Measurements from ENCODE around the gene THAP6.
A peak's percentile ranks its signal among the peaks of the same experiment; 100 is the strongest.
"Not testable (repeated sequence)": the region's sequence is repeated elsewhere in the genome, so short reads cannot be mapped to it uniquely, and the experiment has no call there.

Gene THAP6

GRCh38 chr4:75527482-75527881, 13.2 kb downstream of the THAP6 start:
- DNase-seq, result no peak

- no peak for DNase-seq
These were observed 16.5 kb downstream of the THAP6 start for GRCh38 chr4:75530556-75531322.

- DNase-seq, result not testable (repeated sequence)
These were observed 17.4 kb downstream of the THAP6 start for GRCh38 chr4:75531536-75532143.

- DNase-seq, result not testable (repeated sequence)
These were observed 19.1 kb downstream of the THAP6 start for GRCh38 chr4:75533339-75533887.

GRCh38 chr4:75533926-75534325, 19.7 kb downstream of the THAP6 start:
- not testable (repeated sequence) for DNase-seq

- not testable (repeated sequence) for DNase-seq
These were observed 23.0 kb downstream of the THAP6 start for GRCh38 chr4:75537308-75537707.

GRCh38 chr4:75542824-75543223, 28.6 kb downstream of the THAP6 start:
- DNase-seq, result peak; percentile 88

- not testable (repeated sequence) for DNase-seq
These were observed 29.9 kb downstream of the THAP6 start for GRCh38 chr4:75544220-75544619.

- no peak for DNase-seq
These were observed 30.6 kb downstream of the THAP6 start for GRCh38 chr4:75544870-75545269.

GRCh38 chr4:75545526-75545925, 31.3 kb downstream of the THAP6 start:
- peak; percentile 90 for DNase-seq

- no peak for DNase-seq
These were observed 33.5 kb downstream of the THAP6 start for GRCh38 chr4:75547647-75548387.

- DNase-seq, result no peak
These were observed 34.7 kb downstream of the THAP6 start for GRCh38 chr4:75549019-75549418.

- no peak for DNase-seq
These were observed 38.2 kb downstream of the THAP6 start for GRCh38 chr4:75552452-75552851.

- peak; percentile 94 for DNase-seq
These were observed 41.3 kb downstream of the THAP6 start, which contains the start of gene ODAPH for GRCh38 chr4:75555294-75556164. Gene ODAPH, plus strand, starts transcription at chr4:75556066. Its CDS starts 17 bp downstream, at chr4:75556083.

- DNase-seq, result no peak
These were observed 43.4 kb downstream of the THAP6 start for GRCh38 chr4:75557696-75558095.

- DNase-seq, result peak; percentile 95
These were observed 47.5 kb downstream of the THAP6 start for GRCh38 chr4:75561789-75562188.

- no peak for DNase-seq
These were observed 49.8 kb downstream of the THAP6 start for GRCh38 chr4:75564023-75564422.

GRCh38 chr4:75565481-75565880, 51.2 kb downstream of the THAP6 start:
- DNase-seq, result no peak

GRCh38 chr4:75566911-75567310, 52.6 kb downstream of the THAP6 start:
- DNase-seq, result no peak

- no peak for DNase-seq
These were observed 53.5 kb downstream of the THAP6 start for GRCh38 chr4:75567725-75568124.
